NCI-H2171 treated with DMSO at 0.1 percent for 48 hours (cell line): ENCODE data around the gene LCA5.
A peak's percentile ranks its signal among the peaks of the same experiment; 100 is the strongest.
"Not testable (repeated sequence)": the region's sequence is repeated elsewhere in the genome, so short reads cannot be mapped to it uniquely, and the experiment has no call there.

ENCODE experiments used
- DNase-seq: peaks from one replicate; lab custom pipeline; 2025; lab: John Stamatoyannopoulos, UW

Gene LCA5

DNA sequence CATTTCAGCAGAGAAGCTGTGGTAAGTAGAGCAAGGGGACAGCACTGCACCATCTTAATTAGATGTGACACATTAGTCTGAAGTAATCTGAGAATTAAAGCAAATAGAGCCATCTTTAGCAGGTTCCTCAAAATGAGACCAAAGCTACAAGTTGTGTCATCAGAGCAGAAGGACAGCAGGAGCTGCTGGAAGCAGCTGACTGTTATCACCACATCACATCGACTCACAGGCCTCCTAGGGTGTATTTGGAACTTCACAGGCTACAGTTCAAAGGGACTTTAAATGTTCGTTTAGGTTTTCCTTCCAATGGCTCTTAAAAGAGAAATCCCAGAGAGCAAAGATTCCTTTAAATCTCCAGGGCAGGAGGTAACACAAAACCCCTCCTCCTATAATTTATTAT lies 69.5 kb downstream of the LCA5 start:
- DNase-seq: no peak

DNA sequence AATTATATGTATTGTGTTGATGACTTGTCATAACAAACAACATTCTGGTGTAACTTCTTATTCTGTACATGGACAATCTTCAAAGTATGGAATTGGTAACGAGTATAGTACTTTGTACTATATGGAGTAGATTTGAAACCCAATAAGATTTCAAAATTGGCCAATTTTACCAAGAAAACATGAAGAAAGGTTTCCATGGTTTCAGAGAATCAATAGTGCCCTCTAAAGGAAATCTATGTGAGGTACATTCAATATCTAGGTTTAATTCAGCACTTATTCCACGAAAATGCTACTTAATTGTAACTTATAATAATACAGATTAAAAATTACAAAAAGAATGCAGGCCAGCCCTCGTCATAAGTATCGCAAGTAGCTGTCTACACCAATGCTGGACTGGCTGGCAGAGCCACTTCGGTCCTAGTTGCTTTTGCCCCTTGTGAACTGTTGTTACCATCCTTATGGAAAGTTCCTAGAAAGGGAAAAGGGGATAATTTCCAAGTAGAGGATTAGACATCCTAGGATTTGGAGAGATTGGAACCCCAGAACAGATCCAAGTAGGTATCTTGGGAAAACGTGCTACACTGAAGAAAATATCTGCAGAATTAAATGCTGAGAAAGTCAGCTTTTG lies 70.9 kb downstream of the LCA5 start:
- DNase-seq: peak; percentile 43

DNA sequence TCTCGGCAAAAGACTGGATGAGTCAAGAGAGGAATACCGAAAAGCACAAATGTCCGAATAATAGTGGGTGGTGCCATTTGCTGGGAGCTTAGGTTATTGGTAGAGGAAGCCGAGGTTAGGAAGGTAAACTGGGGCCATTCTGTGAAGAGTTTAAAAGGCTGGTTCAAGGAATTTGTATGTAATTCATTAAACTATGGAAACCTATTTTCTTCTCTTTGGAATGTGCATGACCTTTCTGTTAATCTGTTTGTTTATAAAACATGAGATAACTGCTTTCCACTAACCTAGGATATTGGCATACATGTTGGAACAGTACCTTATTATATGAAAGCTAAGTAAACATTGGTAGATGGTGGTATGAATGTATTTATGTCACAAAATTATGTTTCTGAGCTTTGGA lies 71.8 kb downstream of the LCA5 start:
- DNase-seq: no peak

DNA sequence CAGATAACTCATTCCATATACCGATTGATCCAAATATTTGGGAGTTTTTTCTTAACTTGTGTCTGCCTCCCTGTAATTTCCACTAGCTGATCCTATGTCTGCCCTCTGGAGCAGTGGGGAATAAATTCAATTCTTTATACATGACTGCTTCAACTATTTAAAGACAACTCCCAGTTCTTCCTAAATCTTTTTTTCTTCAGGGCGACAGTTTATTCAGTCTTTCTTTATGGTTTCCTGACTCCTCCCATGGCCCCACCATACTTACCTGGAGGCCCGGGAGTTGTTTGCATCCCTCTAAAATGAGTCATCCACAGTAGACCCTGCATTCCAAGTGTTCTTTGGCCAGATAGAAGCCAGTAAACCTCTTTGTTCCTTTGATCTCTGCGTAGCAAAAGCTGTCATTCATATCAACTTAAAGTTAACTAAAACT lies 73.6 kb downstream of the LCA5 start:
- DNase-seq: no peak

DNA sequence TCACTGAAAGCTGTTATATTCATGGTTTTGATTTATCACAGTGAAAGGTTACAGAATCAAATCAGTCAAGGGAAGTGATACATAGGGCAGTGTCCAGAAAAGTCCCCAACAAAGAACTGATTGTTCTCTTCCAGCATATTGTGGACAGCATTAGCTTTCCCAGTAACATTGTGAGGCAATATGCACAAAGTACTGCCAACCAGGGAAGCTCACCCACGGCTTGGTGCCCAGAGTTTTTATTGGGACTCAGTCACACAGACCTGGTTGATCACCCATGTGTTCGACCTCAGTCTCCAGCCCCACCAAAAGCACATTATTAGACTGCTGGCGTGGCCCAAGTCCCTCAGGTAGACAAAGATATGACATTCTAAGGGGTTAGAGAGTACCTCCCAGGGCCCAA lies 76.0 kb downstream of the LCA5 start:
- DNase-seq: no peak

DNA sequence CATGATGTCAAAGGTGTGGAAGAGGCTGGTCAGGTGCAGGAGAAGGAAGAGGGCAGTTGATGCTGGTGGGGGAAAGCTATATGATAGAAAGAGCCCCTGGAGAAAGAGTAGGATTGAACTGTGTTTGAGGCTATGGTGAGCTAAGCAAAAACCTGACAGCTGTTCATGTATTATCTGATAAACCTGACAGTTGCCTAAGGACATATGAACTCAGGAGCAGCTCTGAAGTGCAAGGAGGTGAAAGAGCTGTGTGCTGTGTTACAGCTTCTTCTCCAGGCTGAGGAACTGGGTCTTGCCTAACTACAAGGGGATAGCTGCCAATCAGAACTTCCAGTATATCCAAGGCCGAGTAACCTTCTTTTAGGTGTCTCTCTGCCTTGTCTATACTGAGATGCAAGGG lies 81.8 kb downstream of the LCA5 start:
- peak; percentile 73 for DNase-seq

DNA sequence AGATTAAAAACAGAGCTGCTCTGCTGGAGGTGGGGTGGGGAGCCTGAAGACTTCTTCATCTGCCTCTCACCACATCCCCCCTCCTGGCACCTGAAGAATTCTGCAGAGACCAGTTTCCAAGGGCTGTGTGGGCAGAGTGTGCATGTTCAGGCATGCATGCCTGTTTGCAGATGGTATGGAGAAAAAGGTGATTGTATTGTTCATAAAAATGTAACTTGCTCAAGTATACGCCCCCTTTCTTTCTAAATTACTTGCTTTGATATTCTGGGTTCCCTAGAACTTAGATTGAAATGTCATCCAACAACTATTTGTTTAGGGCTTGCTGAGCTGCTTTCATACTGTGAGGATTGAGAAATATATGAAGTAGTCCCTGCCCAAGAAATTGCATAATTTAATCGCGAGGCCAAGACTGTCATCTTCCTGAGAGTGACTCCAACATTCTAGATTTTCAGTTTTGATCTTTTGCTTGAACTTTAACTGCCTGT lies 83.6 kb downstream of the LCA5 start:
- peak; percentile 60 for DNase-seq

DNA sequence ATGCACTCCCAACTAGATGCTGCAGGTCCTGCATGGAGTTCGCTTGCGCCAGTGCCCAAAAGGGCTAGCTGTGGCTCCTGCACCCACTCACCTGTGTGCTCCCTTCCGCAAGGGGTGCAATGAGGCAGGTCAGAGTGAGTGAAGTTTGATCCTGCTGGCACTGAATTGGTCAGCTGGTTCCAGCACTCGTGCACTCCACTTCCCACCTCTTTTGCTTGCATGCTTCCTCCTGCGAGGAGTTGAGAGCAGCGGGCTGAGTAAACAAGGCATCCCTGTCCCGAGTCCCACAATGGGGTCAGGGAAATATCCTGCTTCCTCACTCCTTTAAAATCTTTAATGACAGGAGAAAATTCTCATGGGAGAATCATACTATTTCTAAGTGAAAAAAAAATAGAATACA lies 86.2 kb downstream of the LCA5 start:
- no peak for DNase-seq

DNA sequence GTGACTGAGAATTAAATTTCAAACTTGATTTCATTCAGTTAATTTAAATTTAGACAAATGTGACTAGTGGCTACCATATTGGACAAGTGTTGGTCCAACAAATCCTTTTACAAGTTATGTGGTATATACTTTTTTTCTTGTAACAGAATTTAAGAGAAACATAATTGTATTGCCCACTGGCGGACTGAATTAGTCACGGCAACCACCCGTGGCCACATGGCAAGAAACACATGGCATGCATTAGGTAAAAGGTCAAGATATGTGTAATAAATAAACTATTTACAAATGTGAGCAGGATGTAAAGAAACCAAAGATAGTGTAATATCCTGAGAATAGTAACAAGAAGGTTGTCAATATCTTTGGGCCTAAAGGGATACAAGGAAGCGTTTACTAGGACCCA lies 91.2 kb downstream of the LCA5 start:
- DNase-seq: no peak

DNA sequence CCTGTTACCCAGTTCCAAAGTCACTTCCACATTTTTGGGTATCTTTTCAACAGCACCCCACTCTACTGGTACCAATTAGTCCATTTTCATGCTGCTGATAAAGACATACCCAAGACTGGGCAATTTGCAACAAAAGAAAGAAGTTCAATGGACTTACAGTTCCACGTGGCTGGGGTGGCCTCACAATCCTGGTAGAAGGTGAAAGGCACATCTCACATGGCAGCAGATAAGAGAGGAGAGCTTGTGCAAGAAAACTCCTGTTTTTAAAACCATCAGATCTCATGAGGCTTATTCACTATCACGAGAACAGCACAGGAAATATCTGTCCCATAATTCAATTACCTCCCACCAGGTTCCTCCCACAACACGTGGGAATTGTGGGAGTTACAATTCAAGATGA lies 93.4 kb downstream of the LCA5 start:
- not testable (repeated sequence) for DNase-seq

DNA sequence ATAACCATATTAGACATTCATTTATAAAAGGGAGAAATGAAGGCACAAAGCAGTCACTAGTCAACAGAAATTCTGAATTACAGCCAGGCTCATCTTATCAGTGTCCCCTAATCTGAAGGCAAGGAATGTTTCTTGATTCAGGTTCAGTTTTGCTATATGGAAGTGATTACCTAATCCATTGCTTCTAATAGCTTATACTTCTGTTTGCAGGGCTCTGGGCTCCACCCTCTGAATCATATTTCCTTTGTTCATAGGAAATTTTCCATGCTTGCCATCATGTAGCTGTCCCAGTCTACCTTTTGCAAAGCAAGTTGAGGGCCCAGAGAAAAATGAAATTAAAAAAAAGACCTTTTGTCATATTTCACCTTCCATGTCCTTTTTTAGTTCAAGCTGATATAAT lies 96.0 kb downstream of the LCA5 start:
- no peak for DNase-seq

DNA sequence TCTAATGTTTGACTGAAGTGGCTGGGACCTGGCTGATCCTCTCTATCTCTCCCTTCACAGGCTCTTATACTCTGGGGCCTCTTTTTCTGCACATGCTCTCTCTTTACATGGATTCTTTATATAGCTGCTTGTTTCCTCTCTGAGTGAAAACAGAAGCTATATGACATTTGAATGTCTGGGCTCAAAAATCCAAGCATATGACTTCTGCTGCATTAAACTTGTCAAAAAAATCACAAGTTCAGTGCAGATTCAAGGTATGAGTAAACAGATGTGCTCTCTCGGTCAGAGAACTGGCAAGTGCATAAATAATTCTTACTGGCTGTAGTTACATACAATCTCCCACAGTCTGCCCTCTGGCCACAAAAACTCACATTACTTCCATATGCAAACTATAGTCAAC lies 96.6 kb downstream of the LCA5 start:
- no peak for DNase-seq

DNA sequence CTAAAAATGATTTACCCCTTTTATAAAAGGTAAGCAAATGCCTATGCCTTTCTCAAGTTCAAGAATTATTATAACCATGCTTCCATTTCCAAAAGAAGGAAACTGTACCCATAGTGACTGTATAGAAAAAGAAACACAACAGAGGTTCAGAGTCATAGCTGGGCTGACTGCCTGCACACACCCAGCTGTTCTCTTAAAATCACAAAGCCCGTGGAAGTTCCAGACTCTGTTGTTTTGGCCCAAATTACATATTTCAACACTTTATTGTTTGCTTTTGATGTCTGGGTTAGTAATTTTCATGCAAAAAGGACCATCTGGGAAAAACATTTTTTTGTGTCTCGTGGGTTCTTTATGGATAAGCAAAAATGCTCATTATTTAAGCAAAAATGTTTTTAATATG lies 99.2 kb downstream of the LCA5 start:
- DNase-seq: no peak

DNA sequence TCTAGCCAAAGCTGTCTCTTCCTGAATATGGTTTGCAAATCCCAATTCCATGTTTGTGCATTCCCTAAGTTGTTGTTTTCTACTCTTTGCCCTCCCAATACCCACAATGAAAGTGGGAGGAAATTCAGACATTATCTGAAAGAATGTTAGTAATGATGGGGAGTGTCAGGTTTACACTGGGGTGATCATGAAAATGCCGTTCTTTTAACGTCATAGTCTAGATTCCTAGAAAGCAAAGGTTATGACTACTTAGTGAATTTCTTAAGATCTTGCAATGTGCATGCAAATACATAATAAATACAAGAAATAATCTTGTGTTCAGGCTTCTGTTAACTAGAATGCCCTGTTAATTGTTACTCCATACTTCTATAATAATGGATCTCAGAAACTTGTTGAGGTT lies 101.0 kb downstream of the LCA5 start:
- no peak for DNase-seq

DNA sequence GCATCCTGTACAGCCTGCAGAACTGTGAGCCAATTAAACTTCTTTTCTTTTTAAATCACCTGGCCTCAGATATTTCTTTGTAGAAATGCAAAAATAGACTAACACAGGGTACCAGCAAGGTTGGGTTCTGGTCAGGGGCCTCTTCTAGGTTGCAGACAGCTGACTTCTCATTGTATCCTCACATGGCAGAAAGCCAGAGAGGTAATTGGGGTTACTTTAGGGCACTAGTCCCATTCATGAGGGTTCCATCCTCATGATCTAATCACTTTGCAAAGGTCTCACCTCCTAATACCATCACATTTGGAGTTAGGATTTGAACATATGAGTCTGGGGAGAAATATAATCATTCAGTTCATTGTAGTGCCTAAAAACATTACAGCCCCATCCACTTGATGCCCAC lies 101.5 kb downstream of the LCA5 start:
- no peak for DNase-seq
